GM21528 (cell line): ENCODE results near the gene ZNF292.
"Not testable (repeated sequence)": the region's sequence is repeated elsewhere in the genome, so short reads cannot be mapped to it uniquely, and the experiment has no call there.

Experiments used
- ATAC-seq: cut with Tn5 transposase; IDR thresholded peaks from one replicate; pipeline ENCODE4 v1.9.1; 2021; ENCODE audit warnings: mild to moderate bottlenecking, moderate library complexity; ENCODE audit not compliant: unreplicated experiment, low FRiP score

ZNF292 gene

GRCh38 chr6:87259791-87260190 is 104.4 kb downstream of the ZNF292 start:
- ATAC-seq: no peak

GRCh38 chr6:87261534-87261933 is 106.2 kb downstream of the ZNF292 start:
- no peak for ATAC-seq

GRCh38 chr6:87264481-87264880 is 109.1 kb downstream of the ZNF292 start:
- no peak for ATAC-seq

GRCh38 chr6:87274660-87275274 is 119.4 kb downstream of the ZNF292 start:
- no peak for ATAC-seq

- no peak for ATAC-seq
Observed at GRCh38 chr6:87276624-87277023, 121.3 kb downstream of the ZNF292 start.

GRCh38 chr6:87277123-87277522 is 121.8 kb downstream of the ZNF292 start:
- ATAC-seq: no peak

GRCh38 chr6:87279196-87279595 is 123.8 kb downstream of the ZNF292 start:
- ATAC-seq: no peak

GRCh38 chr6:87281426-87281825 is 126.1 kb downstream of the ZNF292 start:
- ATAC-seq: no peak

- no peak for ATAC-seq
Observed at GRCh38 chr6:87282743-87283142, 127.4 kb downstream of the ZNF292 start.

- no peak for ATAC-seq
Observed at GRCh38 chr6:87283461-87283860, 128.1 kb downstream of the ZNF292 start.

- ATAC-seq: no peak
Observed at GRCh38 chr6:87287251-87287650, 131.9 kb downstream of the ZNF292 start.

GRCh38 chr6:87289571-87289970 is 134.2 kb downstream of the ZNF292 start:
- ATAC-seq: no peak

GRCh38 chr6:87291883-87292282 is 136.5 kb downstream of the ZNF292 start:
- no peak for ATAC-seq

GRCh38 chr6:87293526-87293925 is 138.2 kb downstream of the ZNF292 start:
- ATAC-seq: no peak

- no peak for ATAC-seq
Observed at GRCh38 chr6:87297119-87297518, 141.8 kb downstream of the ZNF292 start.

GRCh38 chr6:87301277-87301676 is 145.9 kb downstream of the ZNF292 start:
- not testable (repeated sequence) for ATAC-seq

- ATAC-seq: no peak
Observed at GRCh38 chr6:87308970-87309369, 153.6 kb downstream of the ZNF292 start.

GRCh38 chr6:87312860-87313259 is 157.5 kb downstream of the ZNF292 start:
- ATAC-seq: no peak
